GM23338 (cell line): ENCODE measurements around the gene LMBRD1. TPM values are rescaled to one million over a fixed set of nuclear protein-coding genes. Genes with fewer than 3 reads are reported as not detected.

Source experiments
- ATAC-seq: fragments of 200-7000 bp; cut with Tn5 transposase; 3 replicates; pipeline ENCODE4 v1.9.1; 2020
- DNase-seq: peaks from one replicate; pipeline ENCODE4 v3.0.0-alpha.2; 2015; ENCODE audit warnings: low spot score
- H2AFZ ChIP-seq: fragments of 200-600 bp; sonication (generic); 2 replicates; pipeline ENCODE4 v1.8.0; 2016; ENCODE audit warnings: antibody characterized with exemption, mild to moderate bottlenecking, moderate library complexity
- H3F3A ChIP-seq: fragments of 200-600 bp; sonication (generic); replicated peaks from 2 replicates; pipeline ENCODE4 v1.8.0; 2017; ENCODE audit warnings: antibody characterized with exemption, mixed run types, low read depth
- H3K27ac ChIP-seq: fragments of 200-600 bp; sonication (generic); 2 replicates; pipeline ENCODE4 v1.6.1; 2016; ENCODE audit warnings: low read depth
- H3K27me3 ChIP-seq: fragments of 200-600 bp; sonication (generic); 2 replicates; pipeline ENCODE4 v1.8.0; 2016; ENCODE audit warnings: mild to moderate bottlenecking, mixed run types, moderate library complexity; ENCODE audit not compliant: insufficient read depth
- H3K36me3 ChIP-seq: fragments of 200-600 bp; sonication (generic); 2 replicates; pipeline ENCODE4 v1.8.0; 2016; ENCODE audit warnings: mild to moderate bottlenecking; ENCODE audit not compliant: insufficient read depth
- H3K4me1 ChIP-seq: fragments of 200-600 bp; sonication (generic); 2 replicates; pipeline ENCODE4 v1.8.0; 2016; ENCODE audit warnings: mild to moderate bottlenecking, moderate library complexity; ENCODE audit not compliant: insufficient read depth
- H3K4me2 ChIP-seq: fragments of 200-600 bp; sonication (generic); 2 replicates; pipeline ENCODE4 v1.7.1; 2017; ENCODE audit warnings: mixed run types
- H3K4me3 ChIP-seq: fragments of 200-600 bp; sonication (generic); 2 replicates; pipeline ENCODE4 v1.6.1; 2016; ENCODE audit warnings: mixed run types
- H3K79me2 ChIP-seq: fragments of 200-600 bp; sonication (generic); replicated peaks from 2 replicates; pipeline ENCODE4 v1.8.0; 2017; ENCODE audit warnings: mild to moderate bottlenecking; ENCODE audit not compliant: insufficient read depth
- H3K9me2 ChIP-seq: fragments of 200-600 bp; sonication (generic); 2 replicates; pipeline ENCODE4 v1.8.0; 2017; ENCODE audit not compliant: insufficient read depth
- H4K20me1 ChIP-seq: fragments of 200-600 bp; sonication (generic); replicated peaks from 2 replicates; pipeline ENCODE4 v1.8.0; 2017; ENCODE audit warnings: mild to moderate bottlenecking; ENCODE audit not compliant: insufficient read depth
- H3K27ac Mint-ChIP-seq: 2 replicates; pipeline ENCODE4 v1.8.0; 2020; ENCODE audit warnings: inconsistent platforms, mild to moderate bottlenecking, moderate library complexity, mixed read lengths
- H3K27me3 Mint-ChIP-seq: 3 replicates; pipeline ENCODE4 v1.8.0; 2022; ENCODE audit warnings: low read depth, mild to moderate bottlenecking, moderate library complexity, mixed read lengths, inconsistent platforms; ENCODE audit not compliant: insufficient read depth, poor library complexity
- H3K36me3 Mint-ChIP-seq: 3 replicates; pipeline ENCODE4 v1.8.0; 2021; ENCODE audit warnings: low read depth, mild to moderate bottlenecking, inconsistent platforms, moderate library complexity, mixed read lengths
- H3K4me1 Mint-ChIP-seq: 3 replicates; pipeline ENCODE4 v1.8.0; 2020; ENCODE audit warnings: mild to moderate bottlenecking, inconsistent platforms, mixed read lengths
- H3K4me3 Mint-ChIP-seq: 3 replicates; pipeline ENCODE4 v1.8.0; 2021; ENCODE audit warnings: moderate library complexity, mild to moderate bottlenecking, inconsistent platforms, mixed read lengths
- H3K9me3 Mint-ChIP-seq: 3 replicates; pipeline ENCODE4 v1.8.0; 2020; ENCODE audit warnings: moderate library complexity, mild to moderate bottlenecking, inconsistent platforms, mixed read lengths
- CREB1 ChIP-seq: fragments of 250-450 bp; sonication (Bioruptor Pico); IDR thresholded peaks from 2 replicates; pipeline ENCODE4 v1.5.0; 2020; ENCODE audit warnings: low read depth, mild to moderate bottlenecking, moderate library complexity
- EZH2phosphoT487 ChIP-seq: fragments of 200-600 bp; sonication (generic); IDR thresholded peaks from one replicate; pipeline ENCODE4 v1.8.1; 2018; ENCODE audit warnings: antibody characterized with exemption; ENCODE audit not compliant: unreplicated experiment
- JUNB ChIP-seq: IDR thresholded peaks from one replicate; pipeline ENCODE4 v1.6.1; 2016; ENCODE audit warnings: antibody characterized with exemption; ENCODE audit not compliant: unreplicated experiment
- NANOG ChIP-seq: IDR thresholded peaks from 2 replicates; pipeline ENCODE4 v1.6.1; 2016; ENCODE audit warnings: antibody characterized with exemption, borderline replicate concordance
- POLR2AphosphoS5 ChIP-seq: IDR thresholded peaks from 2 replicates; pipeline ENCODE4 v1.6.1; 2016; ENCODE audit warnings: antibody characterized with exemption, low read depth
- ZNF114 ChIP-seq: fragments of 250-450 bp; sonication (Bioruptor Pico); IDR thresholded peaks from 2 replicates; pipeline ENCODE4 v1.5.0; 2020; ENCODE audit warnings: mild to moderate bottlenecking, moderate library complexity
- ZNF331 ChIP-seq: fragments of 250-450 bp; sonication (Bioruptor Pico); IDR thresholded peaks from 2 replicates; pipeline ENCODE4 v1.5.0; 2020; ENCODE audit warnings: low read depth, mild to moderate bottlenecking, moderate library complexity
- polyA plus RNA-seq: library from polyadenylated mRNA; unstranded; fragments of >200 nt; fragmentation: Nextera tagmentation; extraction: Ambion mirVana; gene quantifications from 2 replicates; pipeline ENCODE4 v1.2.1, GENCODE V29; 2016
- total RNA-seq: library from RNA; depleted of rRNA; stranded (reverse); fragments of >200 nt; shearing (Covaris generic); gene quantifications from 2 replicates; pipeline ENCODE4 v1.2.3, GENCODE V29; 2014
- TF ChIP-seq, protein P1 (sequence below): IDR thresholded peaks from one replicate; pipeline ENCODE4 v1.6.1; 2018; ENCODE audit warnings: antibody characterized with exemption; ENCODE audit not compliant: unreplicated experiment
- TF ChIP-seq, protein P2 (sequence below): IDR thresholded peaks from 2 replicates; pipeline ENCODE4 v1.6.1; 2016; ENCODE audit warnings: antibody characterized with exemption
- TF ChIP-seq, protein P3 (sequence below): fragments of 250-450 bp; sonication (Bioruptor Pico); IDR thresholded peaks from 2 replicates; pipeline ENCODE4 v1.5.0; 2020; ENCODE audit warnings: mild to moderate bottlenecking, moderate library complexity

The LMBRD1 gene
- total and polyA plus RNA-seq, 2 experiments from 2014 or later = 20.3 to 21.0 TPM

DNA sequence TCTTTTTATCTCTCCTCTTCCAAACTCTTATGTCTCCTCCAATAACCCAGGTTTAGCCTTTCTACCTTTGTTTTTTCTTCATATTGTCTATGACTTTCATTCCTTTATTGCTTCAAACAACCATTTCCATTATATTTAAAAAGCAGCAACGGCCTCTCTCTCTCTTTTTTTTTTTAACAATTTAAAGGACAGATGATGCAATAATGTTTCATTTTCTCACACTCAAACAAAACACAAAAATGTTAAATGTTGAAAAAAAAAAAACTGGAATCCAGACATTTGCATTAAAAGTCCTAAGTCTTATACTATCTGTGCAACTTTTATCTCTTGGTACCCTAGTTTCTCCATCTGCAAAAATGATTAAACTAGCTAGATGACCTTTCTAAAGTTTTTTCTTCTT, 105.8 kb downstream of the LMBRD1 start (continued):
- TF ChIP-seq JUNB (no peak), POLR2AphosphoS5 (no peak), NANOG (no peak), ZNF331 (no peak), EZH2phosphoT487 (no peak), CREB1 (CRISPR knock-in tag) (no peak), ZNF114 (no peak)
- TF ChIP-seq, protein P1, sequence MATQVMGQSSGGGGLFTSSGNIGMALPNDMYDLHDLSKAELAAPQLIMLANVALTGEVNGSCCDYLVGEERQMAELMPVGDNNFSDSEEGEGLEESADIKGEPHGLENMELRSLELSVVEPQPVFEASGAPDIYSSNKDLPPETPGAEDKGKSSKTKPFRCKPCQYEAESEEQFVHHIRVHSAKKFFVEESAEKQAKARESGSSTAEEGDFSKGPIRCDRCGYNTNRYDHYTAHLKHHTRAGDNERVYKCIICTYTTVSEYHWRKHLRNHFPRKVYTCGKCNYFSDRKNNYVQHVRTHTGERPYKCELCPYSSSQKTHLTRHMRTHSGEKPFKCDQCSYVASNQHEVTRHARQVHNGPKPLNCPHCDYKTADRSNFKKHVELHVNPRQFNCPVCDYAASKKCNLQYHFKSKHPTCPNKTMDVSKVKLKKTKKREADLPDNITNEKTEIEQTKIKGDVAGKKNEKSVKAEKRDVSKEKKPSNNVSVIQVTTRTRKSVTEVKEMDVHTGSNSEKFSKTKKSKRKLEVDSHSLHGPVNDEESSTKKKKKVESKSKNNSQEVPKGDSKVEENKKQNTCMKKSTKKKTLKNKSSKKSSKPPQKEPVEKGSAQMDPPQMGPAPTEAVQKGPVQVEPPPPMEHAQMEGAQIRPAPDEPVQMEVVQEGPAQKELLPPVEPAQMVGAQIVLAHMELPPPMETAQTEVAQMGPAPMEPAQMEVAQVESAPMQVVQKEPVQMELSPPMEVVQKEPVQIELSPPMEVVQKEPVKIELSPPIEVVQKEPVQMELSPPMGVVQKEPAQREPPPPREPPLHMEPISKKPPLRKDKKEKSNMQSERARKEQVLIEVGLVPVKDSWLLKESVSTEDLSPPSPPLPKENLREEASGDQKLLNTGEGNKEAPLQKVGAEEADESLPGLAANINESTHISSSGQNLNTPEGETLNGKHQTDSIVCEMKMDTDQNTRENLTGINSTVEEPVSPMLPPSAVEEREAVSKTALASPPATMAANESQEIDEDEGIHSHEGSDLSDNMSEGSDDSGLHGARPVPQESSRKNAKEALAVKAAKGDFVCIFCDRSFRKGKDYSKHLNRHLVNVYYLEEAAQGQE = no peak
- TF ChIP-seq, protein P2, sequence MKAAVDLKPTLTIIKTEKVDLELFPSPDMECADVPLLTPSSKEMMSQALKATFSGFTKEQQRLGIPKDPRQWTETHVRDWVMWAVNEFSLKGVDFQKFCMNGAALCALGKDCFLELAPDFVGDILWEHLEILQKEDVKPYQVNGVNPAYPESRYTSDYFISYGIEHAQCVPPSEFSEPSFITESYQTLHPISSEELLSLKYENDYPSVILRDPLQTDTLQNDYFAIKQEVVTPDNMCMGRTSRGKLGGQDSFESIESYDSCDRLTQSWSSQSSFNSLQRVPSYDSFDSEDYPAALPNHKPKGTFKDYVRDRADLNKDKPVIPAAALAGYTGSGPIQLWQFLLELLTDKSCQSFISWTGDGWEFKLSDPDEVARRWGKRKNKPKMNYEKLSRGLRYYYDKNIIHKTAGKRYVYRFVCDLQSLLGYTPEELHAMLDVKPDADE = no peak

DNA sequence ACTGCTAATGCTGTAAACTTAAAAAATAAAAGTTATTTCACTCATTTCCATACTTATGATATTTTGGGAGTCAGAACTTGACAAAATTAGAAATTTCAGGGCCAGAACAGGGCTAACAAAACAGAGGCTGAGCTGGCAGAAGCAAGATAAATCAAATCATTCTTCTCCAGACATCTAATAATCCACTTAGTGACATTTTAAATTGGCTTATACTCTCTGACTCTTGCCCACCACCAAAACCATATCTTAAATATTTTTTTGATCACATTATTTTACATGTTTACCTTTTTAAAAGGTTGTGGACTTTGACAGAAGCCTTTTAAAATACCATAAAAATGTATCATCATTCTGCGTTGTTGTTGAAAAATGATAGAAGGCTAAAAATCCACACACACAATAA, 116.5 kb downstream of the LMBRD1 start:
- H3K4me2 ChIP-seq = no peak overlapping the region
- H3K27me3 Mint-ChIP-seq = no peaks in the 10 kb centered on the region
- no peak for TF ChIP-seq ZNF331
- no peak for TF ChIP-seq EZH2phosphoT487
- TF ChIP-seq, protein P3, sequence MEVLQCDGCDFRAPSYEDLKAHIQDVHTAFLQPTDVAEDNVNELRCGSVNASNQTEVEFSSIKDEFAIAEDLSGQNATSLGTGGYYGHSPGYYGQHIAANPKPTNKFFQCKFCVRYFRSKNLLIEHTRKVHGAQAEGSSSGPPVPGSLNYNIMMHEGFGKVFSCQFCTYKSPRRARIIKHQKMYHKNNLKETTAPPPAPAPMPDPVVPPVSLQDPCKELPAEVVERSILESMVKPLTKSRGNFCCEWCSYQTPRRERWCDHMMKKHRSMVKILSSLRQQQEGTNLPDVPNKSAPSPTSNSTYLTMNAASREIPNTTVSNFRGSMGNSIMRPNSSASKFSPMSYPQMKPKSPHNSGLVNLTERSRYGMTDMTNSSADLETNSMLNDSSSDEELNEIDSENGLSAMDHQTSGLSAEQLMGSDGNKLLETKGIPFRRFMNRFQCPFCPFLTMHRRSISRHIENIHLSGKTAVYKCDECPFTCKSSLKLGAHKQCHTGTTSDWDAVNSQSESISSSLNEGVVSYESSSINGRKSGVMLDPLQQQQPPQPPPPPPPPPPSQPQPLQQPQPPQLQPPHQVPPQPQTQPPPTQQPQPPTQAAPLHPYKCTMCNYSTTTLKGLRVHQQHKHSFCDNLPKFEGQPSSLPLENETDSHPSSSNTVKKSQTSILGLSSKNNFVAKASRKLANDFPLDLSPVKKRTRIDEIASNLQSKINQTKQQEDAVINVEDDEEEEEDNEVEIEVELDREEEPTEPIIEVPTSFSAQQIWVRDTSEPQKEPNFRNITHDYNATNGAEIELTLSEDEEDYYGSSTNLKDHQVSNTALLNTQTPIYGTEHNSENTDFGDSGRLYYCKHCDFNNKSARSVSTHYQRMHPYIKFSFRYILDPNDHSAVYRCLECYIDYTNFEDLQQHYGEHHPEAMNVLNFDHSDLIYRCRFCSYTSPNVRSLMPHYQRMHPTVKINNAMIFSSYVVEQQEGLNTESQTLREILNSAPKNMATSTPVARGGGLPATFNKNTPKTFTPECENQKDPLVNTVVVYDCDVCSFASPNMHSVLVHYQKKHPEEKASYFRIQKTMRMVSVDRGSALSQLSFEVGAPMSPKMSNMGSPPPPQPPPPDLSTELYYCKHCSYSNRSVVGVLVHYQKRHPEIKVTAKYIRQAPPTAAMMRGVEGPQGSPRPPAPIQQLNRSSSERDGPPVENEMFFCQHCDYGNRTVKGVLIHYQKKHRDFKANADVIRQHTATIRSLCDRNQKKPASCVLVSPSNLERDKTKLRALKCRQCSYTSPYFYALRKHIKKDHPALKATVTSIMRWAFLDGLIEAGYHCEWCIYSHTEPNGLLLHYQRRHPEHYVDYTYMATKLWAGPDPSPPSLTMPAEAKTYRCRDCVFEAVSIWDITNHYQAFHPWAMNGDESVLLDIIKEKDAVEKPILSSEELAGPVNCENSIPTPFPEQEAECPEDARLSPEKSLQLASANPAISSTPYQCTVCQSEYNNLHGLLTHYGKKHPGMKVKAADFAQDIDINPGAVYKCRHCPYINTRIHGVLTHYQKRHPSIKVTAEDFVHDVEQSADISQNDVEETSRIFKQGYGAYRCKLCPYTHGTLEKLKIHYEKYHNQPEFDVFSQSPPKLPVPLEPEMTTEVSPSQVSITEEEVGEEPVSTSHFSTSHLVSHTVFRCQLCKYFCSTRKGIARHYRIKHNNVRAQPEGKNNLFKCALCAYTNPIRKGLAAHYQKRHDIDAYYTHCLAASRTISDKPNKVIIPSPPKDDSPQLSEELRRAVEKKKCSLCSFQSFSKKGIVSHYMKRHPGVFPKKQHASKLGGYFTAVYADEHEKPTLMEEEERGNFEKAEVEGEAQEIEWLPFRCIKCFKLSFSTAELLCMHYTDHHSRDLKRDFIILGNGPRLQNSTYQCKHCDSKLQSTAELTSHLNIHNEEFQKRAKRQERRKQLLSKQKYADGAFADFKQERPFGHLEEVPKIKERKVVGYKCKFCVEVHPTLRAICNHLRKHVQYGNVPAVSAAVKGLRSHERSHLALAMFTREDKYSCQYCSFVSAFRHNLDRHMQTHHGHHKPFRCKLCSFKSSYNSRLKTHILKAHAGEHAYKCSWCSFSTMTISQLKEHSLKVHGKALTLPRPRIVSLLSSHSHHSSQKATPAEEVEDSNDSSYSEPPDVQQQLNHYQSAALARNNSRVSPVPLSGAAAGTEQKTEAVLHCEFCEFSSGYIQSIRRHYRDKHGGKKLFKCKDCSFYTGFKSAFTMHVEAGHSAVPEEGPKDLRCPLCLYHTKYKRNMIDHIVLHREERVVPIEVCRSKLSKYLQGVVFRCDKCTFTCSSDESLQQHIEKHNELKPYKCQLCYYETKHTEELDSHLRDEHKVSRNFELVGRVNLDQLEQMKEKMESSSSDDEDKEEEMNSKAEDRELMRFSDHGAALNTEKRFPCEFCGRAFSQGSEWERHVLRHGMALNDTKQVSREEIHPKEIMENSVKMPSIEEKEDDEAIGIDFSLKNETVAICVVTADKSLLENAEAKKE (CRISPR knock-in tag) = no peak
- no peak for ATAC-seq
- no peak overlapping the region for H2AFZ ChIP-seq
- H3K79me2 ChIP-seq = no peaks in the 10 kb centered on the region
- H3K27ac ChIP-seq = no peak overlapping the region; the same call in 1 of the 2 replicates
- DNase-seq = no peak
- H3K27ac Mint-ChIP-seq = no peak overlapping the region
- no peak overlapping the region for H3K4me3 Mint-ChIP-seq
- H3K9me2 ChIP-seq = no peaks in the 10 kb centered on the region
- no peaks in the 10 kb centered on the region for H3K36me3 ChIP-seq
- H3K4me1 ChIP-seq = peaks cover 4% of the 10 kb centered on the region; the same call in 1 of the 2 replicates
- H4K20me1 ChIP-seq = no peaks in the 10 kb centered on the region
- no peaks in the 10 kb centered on the region for H3K36me3 Mint-ChIP-seq
- no peaks in the 10 kb centered on the region for H3K27me3 ChIP-seq
- H3K4me3 ChIP-seq = no peak overlapping the region
- peaks cover 9% of the 10 kb centered on the region; the same call in 2 of the 3 replicates for H3K4me1 Mint-ChIP-seq
- H3F3A ChIP-seq = no peaks in the 10 kb centered on the region
- H3K9me3 Mint-ChIP-seq = no peaks in the 10 kb centered on the region
